ENCODE results near the gene MSANTD3.
"Not testable (repeated sequence)": the region's sequence is repeated elsewhere in the genome, so short reads cannot be mapped to it uniquely, and the experiment has no call there.

The MSANTD3 gene, protein sequence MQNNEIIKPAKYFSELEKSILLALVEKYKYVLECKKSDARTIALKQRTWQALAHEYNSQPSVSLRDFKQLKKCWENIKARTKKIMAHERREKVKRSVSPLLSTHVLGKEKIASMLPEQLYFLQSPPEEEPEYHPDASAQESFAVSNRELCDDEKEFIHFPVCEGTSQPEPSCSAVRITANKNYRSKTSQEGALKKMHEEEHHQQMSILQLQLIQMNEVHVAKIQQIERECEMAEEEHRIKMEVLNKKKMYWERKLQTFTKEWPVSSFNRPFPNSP

DNA sequence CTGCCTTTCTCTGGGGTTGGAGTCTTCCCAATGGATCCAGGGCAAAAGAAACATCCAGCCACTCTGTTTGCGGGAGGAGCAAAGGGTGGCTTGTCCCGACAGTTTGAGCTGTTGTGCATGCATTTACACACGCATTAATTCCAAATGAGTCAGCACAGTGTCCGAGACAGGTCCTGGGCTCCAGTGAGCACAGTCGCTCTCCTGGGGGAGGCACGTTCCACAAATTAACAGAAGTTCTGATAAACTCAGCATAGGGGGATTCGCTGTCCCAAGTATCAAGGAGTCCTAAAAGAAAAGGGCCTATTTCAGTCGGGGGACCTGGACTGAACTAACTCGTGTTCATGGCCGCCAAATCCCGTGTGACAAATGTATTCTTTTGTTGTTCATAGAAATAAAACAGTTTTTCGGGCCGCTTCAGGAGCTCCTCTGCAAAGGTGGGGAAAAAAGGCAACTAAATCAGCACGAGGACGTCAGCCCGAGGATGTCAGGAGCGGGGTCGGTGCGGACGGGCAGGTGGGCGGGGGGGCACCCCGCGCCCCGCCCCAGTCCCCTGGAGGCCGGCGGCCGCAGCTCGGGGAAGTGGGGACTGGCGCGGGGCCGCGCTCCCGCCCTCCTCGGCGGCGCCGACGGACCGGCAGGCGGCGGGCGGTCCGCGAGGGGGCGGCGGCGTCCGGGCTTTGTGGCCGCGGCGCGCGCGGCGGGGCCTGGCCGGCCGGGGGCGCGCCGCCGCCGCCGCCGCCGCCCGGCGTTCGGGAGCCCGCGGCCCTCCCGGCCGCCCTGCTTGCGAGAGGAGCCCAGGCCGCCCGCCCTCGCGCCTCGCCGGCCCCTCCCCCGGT, at the start of gene MSANTD3:
TSS of gene MSANTD3 (plus strand) at position 614 of the 836 bp plus-strand sequence. CDS start 14,796 bp downstream, outside the sequence.
- peak; percentile 11 for DNase-seq (ENCODE audit: low read depth)

DNA sequence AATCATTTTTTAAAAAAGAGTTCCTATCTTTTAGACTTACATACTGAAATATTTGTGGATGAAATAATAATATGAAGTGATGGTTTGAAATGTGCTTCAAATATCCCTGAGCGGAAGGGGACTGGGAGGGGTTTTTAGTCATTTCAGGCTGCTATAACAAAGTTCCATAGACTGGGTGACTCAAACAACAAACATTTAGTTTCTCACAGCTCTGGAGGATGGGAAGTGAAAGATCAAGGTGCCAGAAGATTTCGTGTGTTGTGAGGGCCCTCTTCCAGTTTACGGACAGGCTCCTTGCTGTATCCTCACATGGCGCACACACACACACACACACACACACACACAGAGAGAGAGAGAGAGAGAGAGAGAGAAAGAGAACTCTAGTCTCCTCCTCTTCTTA, 47.1 kb upstream of the MSANTD3 start:
- DNase-seq (ENCODE audit: low read depth): no peak

DNA sequence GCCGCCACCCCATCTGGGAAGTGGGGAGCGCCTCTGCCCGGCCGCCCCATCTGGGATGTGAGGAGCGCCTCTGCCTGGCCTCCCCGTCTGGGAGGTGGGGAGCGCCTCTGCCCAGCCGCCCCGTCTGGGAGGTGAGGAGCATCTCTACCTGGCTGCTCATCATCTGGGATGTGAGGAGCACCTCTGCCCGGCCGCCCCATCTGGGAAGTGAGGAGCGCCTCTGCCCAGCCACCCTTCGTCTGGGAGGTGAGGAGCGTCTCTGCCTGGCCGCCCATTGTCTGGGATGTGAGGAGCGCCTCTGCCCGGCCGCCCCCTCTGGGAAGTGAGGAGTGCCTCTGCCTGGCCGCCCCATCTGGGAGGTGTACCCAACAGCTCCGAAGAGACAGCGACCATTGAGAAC, 34.0 kb upstream of the MSANTD3 start:
- DNase-seq (ENCODE audit: low read depth): not testable (repeated sequence)

DNA sequence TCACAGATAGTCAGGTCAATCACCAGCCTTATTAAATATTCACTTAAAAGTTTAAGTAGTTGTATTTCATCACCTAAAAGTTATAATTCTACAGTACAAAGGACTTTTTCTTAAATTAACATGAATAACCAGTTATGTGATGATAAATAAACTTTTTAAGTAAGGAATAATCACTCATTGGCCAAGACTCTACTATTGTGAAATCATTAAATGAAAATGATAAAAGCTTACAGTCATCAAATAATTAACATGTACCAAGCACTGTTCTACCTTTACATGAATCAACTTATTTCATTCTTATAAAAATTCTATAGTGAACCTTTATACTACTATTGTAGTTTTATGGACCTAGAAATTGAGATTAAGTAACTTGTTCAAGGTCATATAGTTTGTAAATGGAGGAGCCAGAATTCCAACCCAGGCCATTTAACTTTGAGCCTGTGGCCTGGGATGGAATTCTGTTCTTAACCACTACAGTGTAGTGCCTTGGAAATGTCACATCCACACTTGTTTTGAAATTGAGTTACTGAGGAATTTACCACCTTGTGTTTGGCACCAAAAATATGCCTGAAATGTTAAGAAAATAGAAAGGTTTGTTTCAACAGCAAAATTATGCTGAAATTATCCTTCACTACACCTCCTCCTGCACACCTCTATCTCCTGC, 32.8 kb upstream of the MSANTD3 start:
- DNase-seq (ENCODE audit: low read depth): no peak

DNA sequence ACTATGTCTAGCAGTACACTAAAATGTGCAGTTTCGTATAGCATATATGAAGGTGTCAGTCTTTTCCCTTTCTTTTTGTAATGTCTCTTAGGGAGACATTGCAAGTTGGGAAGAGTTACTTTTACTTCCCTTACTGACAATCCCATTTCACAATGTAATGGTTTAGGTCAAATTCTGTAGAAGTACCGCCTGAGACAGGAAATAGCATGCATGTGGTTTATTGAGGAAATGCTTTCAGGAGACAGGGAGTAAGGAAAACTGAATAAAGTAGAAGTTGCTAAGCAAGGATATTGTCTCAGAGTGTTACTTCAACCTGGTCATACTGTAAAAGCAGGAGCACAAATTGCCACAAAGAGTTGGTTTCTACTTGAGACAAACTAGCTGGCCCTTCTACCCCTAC, 32.1 kb upstream of the MSANTD3 start:
- DNase-seq (ENCODE audit: low read depth): no peak

DNA sequence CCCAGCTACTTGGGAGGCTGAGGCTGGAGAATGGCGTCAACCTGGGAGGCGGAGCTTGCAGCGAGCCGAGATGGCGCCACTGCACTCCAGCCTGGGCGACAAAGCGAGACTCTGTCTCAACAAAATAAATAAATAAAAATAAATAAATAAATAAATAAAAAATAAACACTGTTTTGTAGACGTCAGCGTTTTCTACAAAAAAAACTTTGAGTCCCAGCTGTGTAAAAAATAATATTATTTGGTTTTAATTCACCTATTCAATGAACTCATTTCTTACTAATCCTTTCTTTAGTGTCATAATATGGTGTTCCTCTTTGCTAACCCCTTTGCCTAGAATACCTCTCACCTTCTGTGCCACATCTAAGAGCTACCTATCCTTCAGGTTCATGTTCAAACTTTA, 30.2 kb upstream of the MSANTD3 start:
- no peak for DNase-seq (ENCODE audit: low read depth)

DNA sequence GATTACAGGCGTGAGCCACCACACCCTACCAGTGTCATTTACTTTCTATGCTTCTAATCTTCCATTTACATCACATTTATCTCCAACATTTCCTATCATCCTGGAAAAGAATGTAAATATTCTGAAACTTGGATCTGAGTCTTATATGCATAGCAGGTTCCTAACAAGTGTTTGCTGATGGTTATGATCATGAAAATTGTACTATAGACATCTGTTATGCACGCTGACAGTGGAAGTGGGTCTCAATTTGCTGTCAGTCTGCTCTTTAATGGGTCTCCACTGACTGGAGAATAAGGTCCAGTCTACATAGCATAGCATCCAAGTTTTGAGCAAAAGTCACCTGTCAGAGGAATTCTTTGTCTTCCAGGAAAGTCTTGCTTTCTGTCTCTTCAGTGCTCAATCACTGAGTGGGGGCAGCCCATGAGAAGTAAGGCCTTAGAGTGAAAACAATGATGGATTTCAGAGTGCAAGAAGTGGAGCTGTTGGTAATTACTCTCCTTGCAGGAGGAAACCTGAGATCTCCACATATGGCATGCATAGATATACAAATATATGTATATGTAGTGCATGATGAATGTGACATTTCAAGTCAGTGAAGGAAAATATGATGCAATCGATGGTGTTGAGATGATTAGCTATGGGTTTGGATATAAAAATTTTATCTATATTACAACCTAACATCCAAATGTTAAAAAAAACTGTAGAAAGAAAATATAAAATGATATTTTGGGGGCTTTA, 29.2 kb upstream of the MSANTD3 start:
- DNase-seq (ENCODE audit: low read depth): no peak

DNA sequence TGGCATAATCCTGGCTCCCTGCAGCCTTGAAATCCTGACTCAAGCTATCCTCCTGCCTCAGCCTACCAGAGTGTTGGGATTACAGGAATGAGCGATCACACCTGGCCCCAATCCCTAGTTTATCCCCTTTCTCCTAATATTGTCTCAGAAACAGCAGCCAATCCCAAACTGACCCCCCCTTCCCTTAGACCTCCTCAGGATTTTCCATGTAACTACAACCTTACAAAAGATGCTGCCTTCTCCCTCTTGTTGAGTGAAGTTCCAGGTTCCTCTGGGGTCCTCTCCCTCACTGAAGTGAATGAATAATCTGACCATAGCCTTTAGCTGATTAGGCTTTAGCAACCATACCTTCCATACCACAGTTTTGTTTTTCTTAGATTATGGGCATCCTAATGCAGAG, 25.9 kb upstream of the MSANTD3 start:
- no peak for DNase-seq (ENCODE audit: low read depth)

DNA sequence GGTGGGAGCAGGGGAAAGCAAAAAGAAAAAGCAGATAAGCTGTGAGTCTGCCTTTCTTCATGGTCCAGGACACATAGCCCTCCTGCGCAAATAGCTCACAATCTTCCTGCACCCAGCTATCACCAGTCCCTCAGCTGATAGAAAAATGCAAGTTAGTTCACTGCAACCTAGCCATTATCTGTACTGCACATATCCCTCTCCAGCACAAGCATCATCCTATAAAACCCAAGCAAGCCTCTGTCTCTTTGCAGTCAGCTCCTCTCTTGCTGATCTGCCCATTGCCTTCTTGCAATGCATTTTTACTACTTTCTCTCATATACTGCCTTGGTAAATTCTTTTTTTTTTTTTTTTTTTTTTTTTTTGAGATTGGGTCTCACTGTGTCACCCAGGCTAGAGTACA, 20.0 kb upstream of the MSANTD3 start:
- DNase-seq (ENCODE audit: low read depth): no peak

DNA sequence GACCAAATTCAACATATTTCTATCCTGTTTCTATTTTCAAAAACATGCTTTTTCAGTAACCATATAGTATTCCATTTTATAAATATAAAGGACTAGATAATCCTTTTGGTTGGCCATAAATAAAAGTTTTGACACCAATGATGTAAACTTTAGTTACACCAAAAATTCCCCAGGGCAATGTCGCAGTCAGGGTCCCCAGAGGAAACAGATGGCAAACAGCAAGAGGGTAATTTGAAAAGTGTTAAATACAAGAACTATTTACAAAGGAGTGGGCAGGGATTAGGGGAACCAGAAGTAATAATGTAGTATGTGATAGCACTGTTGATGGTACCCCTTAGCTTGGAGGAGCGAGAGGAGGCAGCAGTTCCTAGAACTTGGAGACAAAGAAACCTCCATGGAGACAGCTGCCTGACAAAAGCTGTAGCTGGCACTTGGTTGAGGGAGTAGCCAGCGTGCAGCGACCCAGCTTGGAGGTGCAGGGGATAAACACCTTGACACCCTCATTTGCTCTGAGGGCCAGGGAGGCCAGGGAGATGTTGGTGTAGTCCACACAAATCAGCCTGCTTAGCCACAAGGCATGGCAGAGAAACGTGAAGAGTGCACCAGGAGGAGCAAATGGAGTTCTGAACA, 18.3 kb upstream of the MSANTD3 start:
- DNase-seq (ENCODE audit: low read depth): no peak

DNA sequence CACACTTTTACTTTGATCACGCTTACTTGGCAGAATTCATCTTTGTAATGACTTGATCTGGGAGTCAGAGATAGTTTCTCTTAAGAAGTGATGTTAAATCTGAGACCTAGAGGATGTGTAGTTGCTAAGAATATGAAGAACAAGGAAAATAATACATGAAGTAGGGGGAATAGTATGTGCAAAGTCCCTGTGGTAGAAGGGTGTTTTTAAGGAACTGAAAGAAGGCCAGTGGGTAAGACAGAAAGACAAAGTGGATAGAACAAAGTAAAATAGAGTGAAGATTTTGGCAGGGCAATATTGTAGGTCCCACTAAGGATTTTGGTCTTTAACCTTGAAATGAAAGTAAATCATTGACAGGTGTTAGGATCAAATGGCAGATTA, 17.8 kb upstream of the MSANTD3 start:
- no peak for DNase-seq (ENCODE audit: low read depth)

DNA sequence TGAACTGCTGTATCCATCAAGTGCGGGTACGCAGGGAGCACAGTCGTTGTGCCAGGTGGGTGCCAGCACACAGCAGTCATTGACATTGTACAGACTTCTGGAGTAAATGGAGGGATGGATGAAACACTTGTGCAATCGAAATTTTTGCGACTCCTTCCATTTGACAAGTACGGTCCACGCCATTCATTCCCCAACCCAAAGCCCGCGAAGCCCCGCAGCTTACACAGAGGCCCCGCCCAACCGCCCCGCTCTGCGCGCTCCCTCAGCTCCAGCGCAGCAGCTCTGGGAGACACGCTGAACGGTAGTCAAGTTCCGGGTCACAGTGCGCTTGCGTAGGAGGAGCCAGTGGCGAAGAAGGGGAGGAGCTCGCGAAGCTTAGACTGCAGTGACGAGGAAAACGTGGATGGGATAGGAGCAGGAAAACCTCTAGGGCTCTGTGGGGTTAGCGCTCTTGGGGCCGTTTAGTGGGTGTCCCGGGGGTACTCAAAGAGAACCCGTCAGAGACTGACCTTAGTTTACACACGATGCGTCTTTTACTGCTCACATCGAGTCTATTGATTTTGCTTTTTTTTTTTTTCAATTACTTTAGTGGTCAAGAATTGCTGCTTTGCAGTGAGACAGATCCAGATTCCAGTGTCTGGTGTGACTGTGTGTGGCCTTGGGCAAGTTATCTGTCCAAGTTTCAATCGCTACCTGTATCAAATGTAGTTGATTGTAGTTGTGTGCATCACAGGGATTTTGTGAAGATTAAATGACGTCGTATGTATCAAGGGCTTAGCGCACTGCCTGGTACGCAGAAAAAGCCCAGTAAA, 15.3 kb upstream of the MSANTD3 start:
- DNase-seq (ENCODE audit: low read depth): peak; percentile 81

DNA sequence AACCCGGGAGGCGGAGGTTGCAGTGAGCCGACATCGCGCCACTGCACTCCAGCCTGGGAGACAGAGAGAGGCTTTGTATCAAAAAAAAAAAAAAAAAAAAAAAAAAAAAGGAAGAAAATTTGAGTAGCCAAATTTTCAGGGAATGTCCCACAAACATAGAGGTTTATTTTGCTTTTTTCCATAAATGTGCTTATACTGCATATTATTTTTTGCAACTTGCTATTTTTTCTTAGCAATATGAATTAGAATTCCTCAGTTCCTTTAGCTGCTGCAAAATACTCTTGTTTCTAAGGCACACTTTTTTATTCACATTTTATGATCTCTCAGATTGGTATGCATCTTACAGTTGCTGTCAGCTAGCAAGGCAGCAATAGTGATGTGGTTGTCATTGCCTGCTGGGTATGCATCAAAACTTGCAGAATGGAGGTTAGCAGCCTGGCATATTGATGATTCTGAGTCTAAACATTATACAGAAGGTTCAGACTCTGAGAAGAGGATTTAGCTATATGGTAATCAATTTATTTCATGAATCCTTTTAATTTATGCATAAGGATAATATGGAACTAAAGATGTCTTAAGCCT, 13.0 kb upstream of the MSANTD3 start:
- DNase-seq (ENCODE audit: low read depth): no peak

DNA sequence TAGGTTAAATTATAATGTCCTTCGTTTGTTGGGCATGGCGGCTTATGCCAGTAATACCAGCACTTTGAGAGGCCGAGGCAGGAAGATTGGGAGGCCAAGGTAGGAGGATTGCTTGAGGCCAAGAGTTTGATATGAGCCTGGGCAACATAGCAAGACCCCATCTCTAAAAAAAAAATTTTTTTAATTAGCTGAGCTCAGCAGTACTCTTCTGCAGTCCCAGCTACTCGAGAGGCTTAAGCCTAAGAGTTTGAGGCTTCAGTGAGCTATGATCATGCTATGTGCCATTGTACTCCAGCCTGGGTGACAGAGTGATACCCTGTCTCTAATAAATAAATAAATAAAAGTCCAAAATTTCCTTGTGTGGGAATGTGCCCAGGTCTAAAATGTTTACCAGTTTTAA, 9.1 kb upstream of the MSANTD3 start:
- DNase-seq (ENCODE audit: low read depth): no peak

DNA sequence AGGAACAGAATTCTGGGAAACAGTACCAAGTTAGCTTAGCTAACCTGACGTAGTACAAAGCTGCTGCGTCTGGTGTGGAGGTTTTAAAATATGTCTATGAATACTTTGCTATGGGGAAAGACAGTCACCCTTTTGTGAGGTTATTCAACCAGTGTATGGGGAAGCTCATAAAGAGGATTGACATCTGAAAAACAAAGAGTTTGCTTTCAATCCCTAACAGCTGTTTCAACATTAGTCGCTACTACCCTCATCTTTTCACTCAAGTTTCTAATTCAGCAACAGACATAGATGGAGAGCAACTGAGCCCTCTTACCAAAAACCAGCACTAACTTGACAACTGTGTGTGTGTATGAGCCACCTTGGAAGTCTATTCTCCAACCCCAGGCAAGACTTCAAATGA, 7.8 kb upstream of the MSANTD3 start:
- no peak for DNase-seq (ENCODE audit: low read depth)

DNA sequence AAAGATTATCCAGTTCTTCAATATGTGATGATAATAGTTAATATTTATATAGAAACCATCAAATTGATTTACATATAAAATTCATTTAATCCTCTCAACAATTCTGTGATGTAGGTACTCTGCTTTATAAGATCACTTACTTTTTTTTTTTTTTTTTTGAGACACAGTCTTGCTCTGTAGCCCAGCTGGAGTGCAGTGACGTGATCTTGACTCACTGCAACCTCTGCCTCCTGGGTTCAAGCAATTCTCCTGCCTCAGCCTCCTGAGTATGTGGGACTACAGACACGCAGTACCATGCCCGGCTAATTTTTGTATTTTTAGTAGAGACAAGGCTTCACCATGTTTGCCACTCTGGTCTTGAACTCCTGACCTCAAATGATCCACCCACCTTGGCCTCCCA, 5.8 kb upstream of the MSANTD3 start:
- not testable (repeated sequence) for DNase-seq (ENCODE audit: low read depth)

DNA sequence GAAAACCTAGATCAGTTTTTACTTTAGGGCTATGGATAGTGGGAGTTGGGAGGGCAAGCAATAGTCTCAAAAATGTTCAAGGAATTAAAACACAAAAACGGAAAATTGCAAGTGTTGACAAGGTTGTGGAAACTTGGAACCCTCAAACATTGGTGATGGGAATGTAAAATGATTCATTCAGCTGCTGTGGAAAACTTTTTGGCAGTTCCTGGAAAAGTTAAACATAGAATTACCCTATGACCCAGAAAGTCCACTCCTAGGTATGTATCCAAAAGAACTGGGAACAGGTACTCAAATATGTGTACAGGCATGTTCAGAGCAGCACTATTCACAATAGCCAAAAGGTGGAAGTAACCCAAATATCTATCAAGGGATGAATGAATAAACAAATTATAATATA, 1.2 kb upstream of the MSANTD3 start:
- DNase-seq (ENCODE audit: low read depth): no peak

DNA sequence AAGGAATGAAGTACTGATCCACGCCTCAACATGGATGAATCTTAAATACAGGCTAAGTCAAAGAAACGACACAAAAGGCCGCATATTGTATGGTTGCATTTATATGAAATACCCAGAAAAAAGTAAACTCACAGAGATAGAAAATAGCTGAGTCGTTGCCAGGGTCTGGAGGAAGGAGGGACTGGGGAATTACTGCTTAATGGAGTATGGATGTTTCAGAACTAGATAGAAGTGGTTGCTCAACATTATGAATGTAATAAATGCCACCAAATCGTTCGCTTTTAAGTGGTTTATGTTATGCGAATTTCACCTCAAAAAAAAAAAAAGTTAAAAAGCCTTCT, 784 bp upstream of the MSANTD3 start:
- DNase-seq (ENCODE audit: low read depth): no peak

DNA sequence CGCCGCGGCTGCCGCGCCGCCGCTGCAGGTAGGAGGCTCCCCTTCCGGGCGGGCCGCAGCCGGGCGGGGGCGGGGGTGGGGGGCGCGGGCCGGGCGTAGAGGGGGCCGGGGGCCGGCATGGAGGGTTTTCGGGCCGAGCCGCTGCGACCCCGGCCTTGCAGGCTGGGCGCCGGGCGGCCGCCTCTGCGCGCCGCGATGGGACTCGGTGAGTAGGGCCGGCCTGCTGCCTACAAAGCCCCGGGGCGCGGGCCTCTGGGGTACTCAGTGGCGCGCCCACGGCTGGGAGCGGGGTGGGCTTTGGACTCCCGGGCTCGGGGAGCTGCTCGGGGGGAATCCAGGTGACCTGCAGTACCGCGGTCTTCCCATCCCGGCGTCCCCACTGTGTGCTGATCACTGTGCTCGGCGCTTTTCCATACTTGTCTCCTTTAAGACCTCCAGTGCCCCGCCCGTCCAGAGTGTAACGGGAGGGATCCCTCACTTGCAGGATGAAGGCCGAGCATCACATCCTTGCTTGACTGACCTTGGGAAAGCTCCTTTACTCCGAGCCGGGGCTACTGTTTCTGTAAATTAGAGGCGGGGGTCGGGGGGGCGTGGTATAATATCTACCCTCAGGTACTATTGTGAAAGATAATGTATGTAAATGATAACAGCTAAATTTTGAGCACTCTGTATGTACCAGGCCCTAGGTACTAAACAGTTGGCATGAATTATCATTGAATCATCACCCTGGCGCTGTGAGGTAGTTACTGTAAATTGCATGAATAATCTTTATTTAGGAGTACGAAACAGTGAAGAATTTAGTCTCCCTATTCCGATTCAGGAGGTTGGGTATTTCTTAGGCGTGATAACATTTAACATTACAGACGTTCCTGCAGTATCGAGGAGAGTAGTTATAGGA, 672 bp downstream of the MSANTD3 start:
- DNase-seq (ENCODE audit: low read depth): no peak
